Heart left ventricle (tissue), 16 donors: ENCODE data around the gene GNG8. TPM values are rescaled to one million over a fixed set of nuclear protein-coding genes. Genes with fewer than 3 reads are reported as not detected.

Experiments
- ATAC-seq, 4 donors: fragments of 200-7000 bp; cut with Tn5 transposase; one replicate each; pipeline ENCODE4 v1.9.1; 2020 to 2022; ENCODE audit warnings: moderate library complexity in 4 of 4, mild to moderate bottlenecking in 3 of 4, moderate number of reproducible peaks in 1 of 4
- DNase-seq, 5 donors: peaks; one replicate each; pipeline ENCODE4 v3.0.0-alpha.2; 2020
- H3K27ac ChIP-seq, 12 donors: fragments of 200-600 bp; sonication (generic) in 4 of 12; one replicate each; pipeline versions ENCODE4 v1.5.0 to v1.8.0; 2016 to 2022; ENCODE audit warnings: mild to moderate bottlenecking in 2 of 12
- H3K27me3 ChIP-seq, 9 donors: fragments of 200-600 bp; sonication (generic) in 2 of 9; one replicate each; pipeline versions ENCODE4 v1.5.1 to v1.8.0; 2016 to 2022; ENCODE audit warnings: mild to moderate bottlenecking in 3 of 9
- H3K36me3 ChIP-seq, 9 donors: fragments of 200-600 bp; sonication (generic) in 2 of 9; one replicate each; pipeline versions ENCODE4 v1.5.0 to v1.8.0; 2018 to 2022; ENCODE audit warnings: mild to moderate bottlenecking in 2 of 9
- H3K4me1 ChIP-seq, 12 donors: fragments of 200-600 bp; sonication (generic) in 4 of 12; one replicate each; pipeline versions ENCODE4 v1.5.0 to v1.8.0; 2016 to 2022; ENCODE audit warnings: mild to moderate bottlenecking in 3 of 12
- H3K4me3 ChIP-seq, 12 donors: fragments of 200-600 bp; sonication (generic) in 4 of 12; one replicate each; pipeline versions ENCODE4 v1.5.0 to v1.8.0; 2017 to 2022; ENCODE audit warnings: mild to moderate bottlenecking in 9 of 12, moderate library complexity in 4 of 12
- H3K9me3 ChIP-seq, 12 donors: fragments of 200-600 bp; sonication (generic) in 4 of 12; one replicate each; pipeline versions ENCODE4 v1.5.0 to v1.8.0; 2016 to 2022; ENCODE audit warnings: mild to moderate bottlenecking in 1 of 12
- POLR2A ChIP-seq, 2 donors: fragments of 450-650 bp; IDR thresholded peaks; one replicate each; pipeline ENCODE4 v1.6.1; 2017; ENCODE audit warnings: antibody characterized with exemption in 2 of 2, mild to moderate bottlenecking in 2 of 2, moderate library complexity in 2 of 2
- WGBS, 4 donors: extraction: QIAGEN DNeasy Blood & Tissue Kit in 2 of 4; methylation state at CpG; one replicate each; pipeline versions ENCODE4 v1.1.5 to v1.1.7; 2013 to 2018; 5-methylcytosine and 5-hydroxymethylcytosine counted together
- intact Hi-C, 10 donors: fragments of 100-400 bp; cut with DNase I; formaldehyde crosslinking; loops; one replicate each; pipeline versions ENCODE4 v1.11.1 to v1.14.2; 2022
- polyA plus RNA-seq, 2 donors: library from polyadenylated mRNA; stranded (reverse); fragments of 200-250 nt; gene quantifications; one replicate each; pipeline ENCODE4 v1.2.3, GENCODE V29; 2013
- total RNA-seq, 9 donors: library from RNA; depleted of rRNA in 2 of 9; stranded (reverse); fragments of >200 nt in 2 of 9; fragmentation: NEBNext Ultra II Directional in 3 of 9; extraction: Animal tissue kit (Norgen Biotek cat#: 25700) in 3 of 9; gene quantifications; one replicate each; pipeline versions ENCODE4 v1.1.0 to v1.2.4, GENCODE V29; 2016 to 2023
- TF ChIP-seq, protein P1 (sequence below), 12 donors: fragments of 200-600 bp; sonication (generic) in 4 of 12; IDR thresholded peaks; one replicate each; pipeline versions ENCODE4 v1.5.0 to v1.8.0; 2018 to 2022; ENCODE audit warnings: antibody characterized with exemption in 12 of 12, mild to moderate bottlenecking in 5 of 12
- donor health status: ischemic (EF 13 %, LVEDD 7.1; RV severe dilation, severe dysfunction).
- donor health status: healthy with polysubstance abuse.
- donor health status: DM: no; HTN: yes; CAD: no.
- donor health status: DM: no; HTN: no; CAD: no.
- donor health status: ischemic (EF 25% LVEDD 6.9; RV normal size, moderate dysfunction).
- donor health status: ischemic (EF 25% LVEDD 5.7; RV mildly dilated, moderate dysfunction).
- donor health status: healthy.
- donor health status: DM: yes; HTN: yes; CAD: no.
- donor health status: ischemic (EF 35%, LVEDD 5.7; RV mildly dilated, moderate dysfunction).
- donor health status: nonischemic (EF 11% LVEDD 7.7; RV severe dilation, severe dysfunction).
- donor health status: DM: yes; HTN: yes; CAD: no.
- donor health status: PGD.
- donor health status: ischemic (EF 29% LVEDD 5.4; RV normal size, mild dysfunction).
- donor health status: nonischemic (EF 23%, LVEDD 6.1; RV moderate dilation, normal function).

The GNG8 gene
- total and polyA plus RNA-seq, 11 donors, result not detected

DNA sequence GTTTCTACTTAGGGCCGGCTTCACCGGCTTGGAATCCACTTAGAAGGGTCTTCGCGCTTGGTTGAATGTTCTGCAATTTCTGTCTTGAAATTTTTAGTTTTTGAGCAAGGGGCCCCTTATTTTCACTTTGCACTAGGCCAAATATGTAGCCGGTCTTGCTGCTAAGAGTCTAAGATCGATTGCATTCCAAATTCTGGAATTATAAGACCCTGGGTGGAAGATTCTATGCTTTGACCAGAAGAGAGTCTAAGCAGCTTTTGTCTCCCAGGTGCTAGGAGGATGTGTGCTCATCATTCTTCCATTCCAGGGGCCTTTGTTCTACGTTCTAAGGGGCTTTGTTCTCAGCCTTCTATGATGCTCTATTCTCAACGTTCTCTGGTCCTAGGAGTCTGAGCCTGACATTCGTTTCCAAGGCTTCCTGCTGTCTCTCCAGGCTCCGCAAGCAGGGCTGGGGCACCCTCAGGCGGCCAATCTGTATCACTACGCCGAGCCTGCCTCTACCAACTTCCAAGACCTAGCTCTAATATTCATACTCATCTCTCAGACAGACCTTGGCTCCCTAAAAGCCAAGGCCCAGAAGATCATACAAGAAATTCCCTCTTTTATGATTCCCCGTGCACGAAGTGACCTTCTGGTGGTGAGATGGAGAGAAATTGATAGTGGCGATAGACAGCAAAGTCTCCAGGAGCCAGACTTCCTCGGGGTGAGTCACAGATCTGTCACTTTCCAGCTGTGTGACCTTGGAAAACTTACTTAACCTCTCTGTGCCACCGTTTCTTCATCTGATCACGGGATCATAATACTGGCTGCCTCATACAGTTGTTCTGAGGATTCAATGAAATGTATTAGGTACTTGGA is 26.0 kb upstream of the GNG8 start:
- H3K9me3 ChIP-seq, result no peaks in the 10 kb centered on the region
- H3K4me1 ChIP-seq, result peaks cover 0 to 32% (median 21%) of the 10 kb centered on the region in 12 donors
- H3K27me3 ChIP-seq, result peaks cover 0 to 24% (median 0%) of the 10 kb centered on the region in 9 donors
- peak overlapping the region in 11 of 12 donors; percentile 14 to 77 (median 44) for H3K4me3 ChIP-seq
- peak; percentile 66 to 80 (median 76) for ATAC-seq
- peak; percentile 82 to 88 (median 86) for DNase-seq
- WGBS, 4 donors, result 5 to 8% (median 7%) methylated on average over 19 of the region's 19 CpGs
- H3K27ac ChIP-seq, result peak overlapping the region in 11 of 12 donors; percentile 32 to 86 (median 65)
- intact Hi-C loops, result loop anchor here (1.0 to 10.0 kb wide), 9 partner anchors 45 to 137 kb away; no protein-coding TSS in a partner anchor
- TF ChIP-seq POLR2A (IDR thresholded peaks at IDR 0.05), result no peak
- TF ChIP-seq, protein P1, sequence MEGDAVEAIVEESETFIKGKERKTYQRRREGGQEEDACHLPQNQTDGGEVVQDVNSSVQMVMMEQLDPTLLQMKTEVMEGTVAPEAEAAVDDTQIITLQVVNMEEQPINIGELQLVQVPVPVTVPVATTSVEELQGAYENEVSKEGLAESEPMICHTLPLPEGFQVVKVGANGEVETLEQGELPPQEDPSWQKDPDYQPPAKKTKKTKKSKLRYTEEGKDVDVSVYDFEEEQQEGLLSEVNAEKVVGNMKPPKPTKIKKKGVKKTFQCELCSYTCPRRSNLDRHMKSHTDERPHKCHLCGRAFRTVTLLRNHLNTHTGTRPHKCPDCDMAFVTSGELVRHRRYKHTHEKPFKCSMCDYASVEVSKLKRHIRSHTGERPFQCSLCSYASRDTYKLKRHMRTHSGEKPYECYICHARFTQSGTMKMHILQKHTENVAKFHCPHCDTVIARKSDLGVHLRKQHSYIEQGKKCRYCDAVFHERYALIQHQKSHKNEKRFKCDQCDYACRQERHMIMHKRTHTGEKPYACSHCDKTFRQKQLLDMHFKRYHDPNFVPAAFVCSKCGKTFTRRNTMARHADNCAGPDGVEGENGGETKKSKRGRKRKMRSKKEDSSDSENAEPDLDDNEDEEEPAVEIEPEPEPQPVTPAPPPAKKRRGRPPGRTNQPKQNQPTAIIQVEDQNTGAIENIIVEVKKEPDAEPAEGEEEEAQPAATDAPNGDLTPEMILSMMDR (IDR thresholded peaks at IDR 0.05), result peak; percentile 85 to 97 (median 92)
- H3K36me3 ChIP-seq, result no peaks in the 10 kb centered on the region

DNA sequence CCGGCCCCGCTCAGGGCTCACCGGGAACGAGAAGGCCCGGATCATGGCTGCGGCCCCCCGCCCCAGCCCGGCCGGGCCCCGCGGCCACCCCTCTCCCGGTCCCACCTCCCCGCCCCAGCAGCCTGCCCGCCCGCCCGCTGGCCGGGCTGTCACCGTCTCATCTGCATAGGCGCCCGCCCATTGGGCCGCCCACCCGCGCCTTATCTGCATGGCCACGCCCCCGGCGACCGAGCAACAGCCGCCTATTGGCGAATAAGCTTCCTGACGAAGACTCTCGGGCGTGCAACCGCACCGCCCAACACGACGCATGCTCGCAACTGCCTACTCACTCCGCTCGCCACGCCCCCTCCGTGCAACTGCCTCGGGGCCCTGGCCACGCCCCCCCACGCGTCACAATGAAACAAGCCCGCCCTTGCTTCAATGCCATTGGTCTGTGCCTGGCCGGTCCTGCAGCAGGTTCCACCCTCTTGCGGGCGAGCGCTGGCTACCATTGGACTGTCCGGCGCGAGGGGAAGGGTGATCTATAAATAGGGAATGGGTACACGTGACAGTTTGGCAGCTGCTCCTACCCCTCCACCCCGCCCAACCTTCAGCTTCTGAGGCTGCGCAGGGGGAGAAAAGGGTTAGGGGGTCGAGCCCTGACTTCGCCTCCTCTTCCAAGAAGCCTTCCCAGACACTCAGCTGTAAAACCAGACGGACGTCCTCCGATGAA is 25.2 kb upstream of the GNG8 start, which contains the start of gene DACT3:
Gene DACT3 (minus strand): TSS at position 163 of the 712 bp plus-strand sequence. CDS start 118 bp downstream, at position 45.
- H3K27ac ChIP-seq, result peak within 1 kb of the TSS; percentile 5 to 94 (median 72)
- H3K36me3 ChIP-seq, result peaks cover 0 to 6% (median 0%) of the 10 kb centered on the region in 9 donors
- 0 to 1% (median 0%) methylated on average over 13 to 61 of the region's 61 CpGs for whole genome bisulfite sequencing, 4 donors
- DNase-seq (peak; percentile 100), ATAC-seq (peak; percentile 96 to 97 (median 96))
- TF ChIP-seq POLR2A (IDR thresholded peaks at IDR 0.05), result peak in 1 of 2 donors; percentile 25
- TF ChIP-seq, protein P1 (IDR thresholded peaks at IDR 0.05), result peak in 3 of 12 donors; percentile 10 to 34 (median 16)
- H3K9me3 ChIP-seq, result no peaks in the 10 kb centered on the region
- H3K4me3 ChIP-seq, result peak within 1 kb of the TSS; percentile 46 to 79 (median 70)
- peaks cover 0 to 24% (median 0%) of the 10 kb centered on the region in 9 donors for H3K27me3 ChIP-seq
- peaks cover 0 to 32% (median 21%) of the 10 kb centered on the region in 12 donors for H3K4me1 ChIP-seq
- intact Hi-C loops, result loop anchor here in 6 of 10 donors (5.0 to 10.0 kb wide), 3 partner anchors 126 to 136 kb away; no protein-coding TSS in a partner anchor

DNA sequence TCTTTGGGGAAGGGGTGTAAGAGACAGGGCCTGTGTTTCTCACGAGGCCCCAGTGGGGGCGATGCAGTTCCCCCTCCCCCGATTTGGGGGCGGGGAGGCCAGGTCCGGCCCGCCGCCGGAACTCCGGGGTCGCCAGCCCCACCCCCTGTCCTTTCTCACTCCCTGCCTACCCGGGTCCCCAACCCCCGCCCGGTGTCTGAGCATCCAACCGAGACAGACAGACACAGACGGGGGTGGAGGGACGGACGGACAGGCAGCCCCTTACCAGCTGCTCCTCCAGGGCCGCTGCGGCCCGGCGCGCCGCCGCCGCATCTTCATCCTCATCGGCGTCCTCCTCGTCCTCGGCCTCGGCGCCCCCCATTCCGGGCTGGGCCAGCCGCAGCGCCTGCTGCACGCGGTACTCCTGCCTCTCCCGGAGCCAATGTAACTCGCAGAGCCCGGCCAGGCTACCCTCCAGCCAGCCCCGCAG is 24.6 kb upstream of the GNG8 start:
- intact Hi-C loops, result loop anchor here in 6 of 10 donors (5.0 to 10.0 kb wide), 3 partner anchors 126 to 136 kb away; no protein-coding TSS in a partner anchor
- Histone ChIP-seq H3K4me3 (peak overlapping the region; percentile 46 to 79 (median 70)), H3K36me3 (peaks cover 0 to 6% (median 0%) of the 10 kb centered on the region in 9 donors), H3K4me1 (peaks cover 0 to 32% (median 21%) of the 10 kb centered on the region in 12 donors), H3K27ac (peak overlapping the region in 11 of 12 donors; percentile 5 to 94 (median 71)), H3K27me3 (peaks cover 0 to 24% (median 0%) of the 10 kb centered on the region in 9 donors), H3K9me3 (no peaks in the 10 kb centered on the region)
- no peak for TF ChIP-seq POLR2A (IDR thresholded peaks at IDR 0.05)
- TF ChIP-seq, protein P1 (IDR thresholded peaks at IDR 0.05), result no peak
- ATAC-seq (peak in 1 of 4 donors; percentile 0), DNase-seq (peak in 3 of 5 donors; percentile 48 to 59 (median 53))
- WGBS, 4 donors, result 0% methylated on average over 23 to 40 of the region's 40 CpGs
